Neuronal stem cell (in vitro differentiated cells): ENCODE results near the gene SEC24D.

Experiments
- DNase-seq: peaks from one replicate; pipeline ENCODE4 v3.0.0-alpha.2; 2013; ENCODE audit warnings: low spot score
- H2AFZ ChIP-seq: one replicate; pipeline ENCODE4 v1.6.1; 2013; ENCODE audit warnings: mild to moderate bottlenecking, low read length, inconsistent platforms
- H2AK5ac ChIP-seq: 2 replicates; pipeline ENCODE4 v1.6.1; 2013; ENCODE audit warnings: low read depth, mild to moderate bottlenecking, inconsistent platforms, low read length, moderate library complexity, mixed read lengths
- H2BK120ac ChIP-seq: 2 replicates; pipeline ENCODE4 v1.6.1; 2013; ENCODE audit warnings: low read depth, mild to moderate bottlenecking, inconsistent platforms, low read length, moderate library complexity, mixed read lengths
- H2BK12ac ChIP-seq: one replicate; pipeline ENCODE4 v1.6.1; 2013; ENCODE audit warnings: low read length, inconsistent platforms
- H2BK15ac ChIP-seq: 2 replicates; pipeline ENCODE4 v1.6.1; 2013; ENCODE audit warnings: mild to moderate bottlenecking, low read length, inconsistent platforms, mixed read lengths
- H2BK5ac ChIP-seq: one replicate; pipeline ENCODE4 v1.6.1; 2013; ENCODE audit warnings: inconsistent platforms, mild to moderate bottlenecking, low read length, moderate library complexity
- H3K14ac ChIP-seq: one replicate; pipeline ENCODE4 v1.6.1; 2013; ENCODE audit warnings: low read length, inconsistent platforms
- H3K18ac ChIP-seq: 2 replicates; pipeline ENCODE4 v1.6.1; 2013; ENCODE audit warnings: low read length, inconsistent platforms
- H3K23ac ChIP-seq: 2 replicates; pipeline ENCODE4 v1.6.1; 2013; ENCODE audit warnings: low read depth, mild to moderate bottlenecking, mixed read lengths, low read length, inconsistent platforms; ENCODE audit not compliant: poor library complexity
- H3K27ac ChIP-seq: replicated peaks from 3 replicates; pipeline ENCODE4 v1.5.1; 2013; ENCODE audit warnings: low read length, inconsistent platforms
- H3K27me3 ChIP-seq, 3 experiments: 2 replicates each; pipeline ENCODE4 v1.6.1; 2013; ENCODE audit warnings: low read length in 3 of 3, mild to moderate bottlenecking in 2 of 3, inconsistent platforms in 1 of 3, low read depth in 1 of 3, mixed read lengths in 1 of 3, moderate library complexity in 1 of 3; ENCODE audit not compliant: control insufficient read depth in 3 of 3, insufficient read depth in 3 of 3
- H3K36me3 ChIP-seq, 2 donors: replicated peaks in 1 of 2; 2 replicates each; pipeline ENCODE4 v1.6.1; 2013; ENCODE audit warnings: low read length in 2 of 2; ENCODE audit not compliant: control insufficient read depth in 2 of 2, insufficient read depth in 2 of 2
- H3K4ac ChIP-seq: 2 replicates; pipeline ENCODE4 v1.6.1; 2013; ENCODE audit warnings: inconsistent platforms, mild to moderate bottlenecking, low read length, moderate library complexity
- H3K4me1 ChIP-seq, 2 donors: 1 replicate in 1 of 2; 2 replicates in 1 of 2; pipeline ENCODE4 v1.6.1; 2013; ENCODE audit warnings: low read length in 2 of 2, low read depth in 1 of 2; ENCODE audit not compliant: control insufficient read depth in 2 of 2, insufficient read depth in 1 of 2
- H3K4me2 ChIP-seq: one replicate; pipeline ENCODE4 v1.6.1; 2013; ENCODE audit warnings: mild to moderate bottlenecking, low read length, inconsistent platforms; ENCODE audit not compliant: insufficient read depth, poor library complexity, severe bottlenecking
- H3K4me3 ChIP-seq, 2 donors: 2 replicates each; pipeline ENCODE4 v1.5.1; 2013; ENCODE audit warnings: low read length in 2 of 2, mild to moderate bottlenecking in 2 of 2, inconsistent platforms in 1 of 2, moderate library complexity in 1 of 2
- H3K79me1 ChIP-seq: one replicate; pipeline ENCODE4 v1.6.1; 2013; ENCODE audit warnings: low read depth, mild to moderate bottlenecking, inconsistent platforms, low read length, moderate library complexity
- H3K9ac ChIP-seq: one replicate; pipeline ENCODE4 v1.6.1; 2013; ENCODE audit warnings: mild to moderate bottlenecking, low read depth, low read length, inconsistent platforms; ENCODE audit not compliant: poor library complexity
- H3K9me3 ChIP-seq, 2 donors: replicated peaks in 1 of 2; 2 replicates each; pipeline versions ENCODE3 to v1.6.1; 2013; ENCODE audit warnings: low read length in 2 of 2, mild to moderate bottlenecking in 2 of 2, inconsistent platforms in 1 of 2, low read depth in 1 of 2, mixed read lengths in 1 of 2, moderate library complexity in 1 of 2; ENCODE audit not compliant: control insufficient read depth in 2 of 2, insufficient read depth in 1 of 2
- H4K8ac ChIP-seq: one replicate; pipeline ENCODE4 v1.6.1; 2013; ENCODE audit warnings: low read depth, mild to moderate bottlenecking, inconsistent platforms, low read length, moderate library complexity
- H4K91ac ChIP-seq: one replicate; pipeline ENCODE4 v1.6.1; 2013; ENCODE audit warnings: low read length, low read depth, mild to moderate bottlenecking, inconsistent platforms; ENCODE audit not compliant: poor library complexity
- WGBS, 2 donors: extraction: QIAGEN DNeasy Blood & Tissue Kit; methylation state at CpG; one replicate each; pipeline ENCODE4 v1.1.7; 2013; ENCODE audit warnings: missing lambda C conversion rate in 2 of 2, mixed read lengths in 1 of 2; ENCODE audit not compliant: insufficient read length in 2 of 2, insufficient replicate concordance in 1 of 2; ENCODE audit errors: extremely low coverage in 2 of 2; 5-methylcytosine and 5-hydroxymethylcytosine counted together

The SEC24D gene

DNA sequence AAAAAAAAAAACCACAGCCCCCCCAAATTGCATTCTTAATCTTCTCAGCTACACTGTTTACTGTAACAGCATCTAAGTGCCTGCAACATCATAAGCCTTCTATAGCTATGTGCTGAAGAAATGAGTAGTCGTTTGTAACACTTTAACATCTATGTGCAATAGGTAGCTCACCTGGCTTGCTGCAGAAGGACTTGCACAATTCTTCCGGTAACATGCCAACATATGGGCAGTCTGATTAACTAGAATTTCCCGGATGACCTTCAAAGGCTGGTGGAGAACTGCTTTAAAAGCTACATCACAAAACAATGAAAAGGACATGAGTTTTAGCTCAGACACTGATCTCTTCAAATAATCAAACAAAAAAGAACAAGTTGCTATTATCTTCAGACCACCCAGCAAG, 97.8 kb downstream of the SEC24D start:
- H3K36me3 ChIP-seq: peaks cover 7 to 26% of the 10 kb centered on the region in 2 donors

DNA sequence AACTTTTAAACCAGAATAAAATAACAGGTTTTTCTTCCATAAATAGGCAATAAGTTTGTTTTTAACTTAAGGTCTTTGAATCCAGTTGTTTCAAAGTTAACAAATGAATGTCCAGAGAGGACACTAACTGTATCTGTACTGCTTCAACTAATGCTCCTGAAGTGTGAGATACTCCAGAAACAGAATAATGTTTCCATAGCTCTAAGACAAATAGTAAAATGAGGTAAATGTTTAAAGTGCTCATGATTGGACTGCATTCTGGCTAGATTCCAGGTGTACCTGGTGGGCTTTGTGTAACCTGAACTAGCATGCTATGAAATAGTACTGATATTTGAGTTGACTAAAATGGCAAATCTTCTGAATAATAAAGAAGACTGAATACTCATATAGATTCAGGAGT, 99.0 kb downstream of the SEC24D start:
- no peak overlapping the region for H4K8ac ChIP-seq
- H3K27ac ChIP-seq: no peak overlapping the region
- no peak overlapping the region for H2AFZ ChIP-seq
- H3K4ac ChIP-seq: no peak overlapping the region
- no peak overlapping the region for H2BK120ac ChIP-seq
- no peak overlapping the region for H2AK5ac ChIP-seq
- no peaks in the 10 kb centered on the region for H3K9me3 ChIP-seq
- no peak overlapping the region for H4K91ac ChIP-seq
- no peak overlapping the region for H2BK15ac ChIP-seq
- peaks cover 0 to 8% of the 10 kb centered on the region in 2 donors for H3K4me1 ChIP-seq
- peaks cover 11 to 29% of the 10 kb centered on the region in 2 donors for H3K36me3 ChIP-seq
- no peak overlapping the region for H3K14ac ChIP-seq
- H3K18ac ChIP-seq: no peak overlapping the region
- no peak overlapping the region for H3K4me2 ChIP-seq
- no peaks in the 10 kb centered on the region for H3K79me1 ChIP-seq
- H3K9ac ChIP-seq: no peak overlapping the region
- no peak overlapping the region for H3K4me3 ChIP-seq
- no peak for DNase-seq
- no peak overlapping the region for H3K23ac ChIP-seq
- H3K27me3 ChIP-seq: no peaks in the 10 kb centered on the region
- no peak overlapping the region for H2BK5ac ChIP-seq
- H2BK12ac ChIP-seq: no peak overlapping the region

More for the DNA sequence above, 97.8 kb downstream of the SEC24D start:
- Histone ChIP-seq H3K79me1 (no peaks in the 10 kb centered on the region), H3K4me3 (no peak overlapping the region), H2AFZ (no peak overlapping the region), H3K23ac (no peak overlapping the region), H2BK5ac (no peak overlapping the region), H3K4me1 (peaks cover 0 to 8% of the 10 kb centered on the region in 2 donors), H3K9me3 (no peaks in the 10 kb centered on the region), H3K4me2 (no peak overlapping the region), H2BK120ac (no peak overlapping the region), H2AK5ac (no peak overlapping the region), H3K9ac (no peak overlapping the region), H2BK15ac (no peak overlapping the region), H3K27ac (no peak overlapping the region), H2BK12ac (no peak overlapping the region), H3K18ac (no peak overlapping the region), H4K91ac (no peak overlapping the region), H4K8ac (no peak overlapping the region), H3K14ac (no peak overlapping the region), H3K27me3 (no peaks in the 10 kb centered on the region), H3K4ac (no peak overlapping the region)
- no CpG with 5 or more reads among the region's 3 CpGs for WGBS, 2 donors
- no peak for DNase-seq

GRCh38 chr4:118734491-118735205, 101.3 kb downstream of the SEC24D start:
- Histone ChIP-seq H3K27ac (no peak overlapping the region), H2BK120ac (no peak overlapping the region), H3K23ac (no peak overlapping the region), H3K79me1 (no peaks in the 10 kb centered on the region), H2AK5ac (no peak overlapping the region), H3K4me2 (no peak overlapping the region), H3K27me3 (no peaks in the 10 kb centered on the region), H3K36me3 (peaks cover 7 to 24% of the 10 kb centered on the region in 2 donors), H2BK12ac (no peak overlapping the region), H4K8ac (no peak overlapping the region), H4K91ac (no peak overlapping the region), H3K18ac (no peak overlapping the region), H2BK5ac (no peak overlapping the region), H3K9me3 (no peaks in the 10 kb centered on the region), H2AFZ (no peak overlapping the region), H3K4me3 (no peak overlapping the region), H2BK15ac (no peak overlapping the region), H3K4ac (no peak overlapping the region), H3K9ac (no peak overlapping the region), H3K4me1 (peaks cover 0 to 3% of the 10 kb centered on the region in 2 donors), H3K14ac (no peak overlapping the region)
- WGBS, 2 donors: no CpG with 5 or more reads among the region's 7 CpGs
- DNase-seq: no peak

DNA sequence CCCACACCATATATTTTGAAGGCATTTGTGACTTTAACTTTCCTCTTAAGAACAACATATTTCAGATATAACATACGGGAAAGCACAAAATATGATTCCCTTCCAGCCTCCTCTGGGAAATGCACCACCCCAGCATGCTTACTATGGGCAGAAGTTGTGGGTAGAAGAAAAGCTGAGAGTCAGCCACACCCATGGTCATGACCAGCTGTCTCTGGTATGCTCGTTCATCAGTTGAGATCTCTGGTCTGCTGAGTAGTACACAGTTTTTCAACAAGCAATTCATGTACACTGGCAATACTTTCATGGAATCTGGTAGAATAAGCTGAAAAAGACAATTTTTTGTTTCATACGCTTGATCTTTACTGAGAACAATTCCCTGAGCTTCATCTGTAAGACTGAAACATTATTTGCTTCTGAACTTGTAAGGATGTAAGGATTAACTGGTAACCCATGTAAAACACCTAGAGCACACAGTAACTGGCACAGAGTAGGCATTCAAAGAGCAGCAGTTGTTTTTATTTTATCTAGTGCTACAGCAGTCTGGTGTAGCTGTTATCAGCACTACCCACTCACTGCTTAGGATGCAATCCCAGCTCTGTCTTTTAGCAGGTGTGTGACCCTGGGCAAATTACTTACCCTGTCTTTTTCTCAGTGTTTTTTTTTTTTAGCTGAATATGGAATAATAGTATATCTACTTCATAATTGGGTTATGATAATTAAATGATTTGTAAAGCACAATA, 103.2 kb downstream of the SEC24D start:
- no peak overlapping the region for H2AFZ ChIP-seq
- H3K23ac ChIP-seq: no peak overlapping the region
- no peaks in the 10 kb centered on the region for H3K79me1 ChIP-seq
- no peak for DNase-seq
- no peak overlapping the region for H3K4me2 ChIP-seq
- no peaks in the 10 kb centered on the region for H3K4me1 ChIP-seq
- H3K27ac ChIP-seq: no peak overlapping the region
- no peak overlapping the region for H4K91ac ChIP-seq
- no peak overlapping the region for H4K8ac ChIP-seq
- no peak overlapping the region for H2BK15ac ChIP-seq
- H3K36me3 ChIP-seq: peaks cover 7 to 35% of the 10 kb centered on the region in 2 donors
- H2BK12ac ChIP-seq: no peak overlapping the region
- H3K9ac ChIP-seq: no peak overlapping the region
- no peak overlapping the region for H3K4ac ChIP-seq
- no peak overlapping the region for H2BK5ac ChIP-seq
- H2BK120ac ChIP-seq: no peak overlapping the region
- no peak overlapping the region for H3K4me3 ChIP-seq
- H3K14ac ChIP-seq: no peak overlapping the region
- no peaks in the 10 kb centered on the region for H3K27me3 ChIP-seq
- no peak overlapping the region for H3K18ac ChIP-seq
- WGBS, 2 donors: no CpG with 5 or more reads among the region's 3 CpGs
- H2AK5ac ChIP-seq: no peak overlapping the region
- H3K9me3 ChIP-seq: no peaks in the 10 kb centered on the region
